Measurements from ENCODE around the gene FRS2.

DNA sequence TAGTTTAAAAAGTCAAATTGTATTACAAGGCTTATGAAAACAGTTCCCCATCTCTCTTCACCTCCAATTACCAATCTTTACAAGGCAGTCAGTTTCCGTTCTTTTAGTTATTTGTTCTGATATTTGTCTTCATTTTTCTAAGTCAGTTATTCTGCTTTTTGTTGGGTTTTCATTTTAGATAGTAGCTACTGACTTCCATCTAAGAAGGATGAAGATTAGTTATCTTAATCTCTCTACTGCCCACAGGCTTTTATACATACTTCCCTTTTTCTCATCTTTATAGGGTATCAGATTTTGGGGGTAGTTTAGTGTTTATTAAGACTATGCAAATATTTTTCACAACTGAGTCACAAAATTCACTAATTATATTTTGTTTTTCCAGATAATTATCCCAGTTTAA lies 38.4 kb downstream of the FRS2 start:
- TF ChIP-seq POLR2A (IDR thresholded peaks at IDR 0.05) (no peak), EP300 (IDR thresholded peaks at IDR 0.05; ENCODE audit: low read depth) (no peak)
- TF ChIP-seq, protein P1, sequence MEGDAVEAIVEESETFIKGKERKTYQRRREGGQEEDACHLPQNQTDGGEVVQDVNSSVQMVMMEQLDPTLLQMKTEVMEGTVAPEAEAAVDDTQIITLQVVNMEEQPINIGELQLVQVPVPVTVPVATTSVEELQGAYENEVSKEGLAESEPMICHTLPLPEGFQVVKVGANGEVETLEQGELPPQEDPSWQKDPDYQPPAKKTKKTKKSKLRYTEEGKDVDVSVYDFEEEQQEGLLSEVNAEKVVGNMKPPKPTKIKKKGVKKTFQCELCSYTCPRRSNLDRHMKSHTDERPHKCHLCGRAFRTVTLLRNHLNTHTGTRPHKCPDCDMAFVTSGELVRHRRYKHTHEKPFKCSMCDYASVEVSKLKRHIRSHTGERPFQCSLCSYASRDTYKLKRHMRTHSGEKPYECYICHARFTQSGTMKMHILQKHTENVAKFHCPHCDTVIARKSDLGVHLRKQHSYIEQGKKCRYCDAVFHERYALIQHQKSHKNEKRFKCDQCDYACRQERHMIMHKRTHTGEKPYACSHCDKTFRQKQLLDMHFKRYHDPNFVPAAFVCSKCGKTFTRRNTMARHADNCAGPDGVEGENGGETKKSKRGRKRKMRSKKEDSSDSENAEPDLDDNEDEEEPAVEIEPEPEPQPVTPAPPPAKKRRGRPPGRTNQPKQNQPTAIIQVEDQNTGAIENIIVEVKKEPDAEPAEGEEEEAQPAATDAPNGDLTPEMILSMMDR (IDR thresholded peaks at IDR 0.05): no peak
